Keratinocyte (primary cell): ENCODE results near the gene FBXL17.

Experiments
- EZH2 ChIP-seq: IDR thresholded peaks from one replicate; pipeline ENCODE4 v1.6.1; 2012; ENCODE audit warnings: inconsistent platforms, mild to moderate bottlenecking, low read length, moderate library complexity
- TF ChIP-seq, protein P1 (sequence below), 3 experiments: IDR thresholded peaks in 1 of 3; conservative IDR thresholded peaks in 1 of 3; optimal IDR thresholded peaks in 1 of 3; 2 replicates in 2 of 3; 3 replicates in 1 of 3; pipeline versions ENCODE3 to v1.5.1; 2011; ENCODE audit warnings: low read length in 3 of 3, mild to moderate bottlenecking in 3 of 3, moderate library complexity in 2 of 3, control low read depth in 1 of 3, inconsistent platforms in 1 of 3; ENCODE audit not compliant: insufficient read depth in 2 of 3; ENCODE audit errors: extremely low read depth in 1 of 3

GRCh38 chr5:107913494-107913893 lies 468.4 kb downstream of the FBXL17 start:
- TF ChIP-seq, protein P1, sequence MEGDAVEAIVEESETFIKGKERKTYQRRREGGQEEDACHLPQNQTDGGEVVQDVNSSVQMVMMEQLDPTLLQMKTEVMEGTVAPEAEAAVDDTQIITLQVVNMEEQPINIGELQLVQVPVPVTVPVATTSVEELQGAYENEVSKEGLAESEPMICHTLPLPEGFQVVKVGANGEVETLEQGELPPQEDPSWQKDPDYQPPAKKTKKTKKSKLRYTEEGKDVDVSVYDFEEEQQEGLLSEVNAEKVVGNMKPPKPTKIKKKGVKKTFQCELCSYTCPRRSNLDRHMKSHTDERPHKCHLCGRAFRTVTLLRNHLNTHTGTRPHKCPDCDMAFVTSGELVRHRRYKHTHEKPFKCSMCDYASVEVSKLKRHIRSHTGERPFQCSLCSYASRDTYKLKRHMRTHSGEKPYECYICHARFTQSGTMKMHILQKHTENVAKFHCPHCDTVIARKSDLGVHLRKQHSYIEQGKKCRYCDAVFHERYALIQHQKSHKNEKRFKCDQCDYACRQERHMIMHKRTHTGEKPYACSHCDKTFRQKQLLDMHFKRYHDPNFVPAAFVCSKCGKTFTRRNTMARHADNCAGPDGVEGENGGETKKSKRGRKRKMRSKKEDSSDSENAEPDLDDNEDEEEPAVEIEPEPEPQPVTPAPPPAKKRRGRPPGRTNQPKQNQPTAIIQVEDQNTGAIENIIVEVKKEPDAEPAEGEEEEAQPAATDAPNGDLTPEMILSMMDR (optimal IDR thresholded peaks at IDR 0.05 in 1 of 3, IDR thresholded peaks at IDR 0.05 in 1 of 3, conservative IDR thresholded peaks at IDR 0.05 in 1 of 3; ENCODE audit: extremely low read depth in 1 of 3, insufficient read depth in 2 of 3, low read length in 3 of 3), result no peak
- no peak for TF ChIP-seq EZH2
